ENCODE results near the gene DUSP5. TPM values are rescaled to one million over a fixed set of nuclear protein-coding genes. Genes with fewer than 3 reads are reported as not detected.
"Not testable (repeated sequence)": the region's sequence is repeated elsewhere in the genome, so short reads cannot be mapped to it uniquely, and the experiment has no call there.

The DUSP5 gene, protein sequence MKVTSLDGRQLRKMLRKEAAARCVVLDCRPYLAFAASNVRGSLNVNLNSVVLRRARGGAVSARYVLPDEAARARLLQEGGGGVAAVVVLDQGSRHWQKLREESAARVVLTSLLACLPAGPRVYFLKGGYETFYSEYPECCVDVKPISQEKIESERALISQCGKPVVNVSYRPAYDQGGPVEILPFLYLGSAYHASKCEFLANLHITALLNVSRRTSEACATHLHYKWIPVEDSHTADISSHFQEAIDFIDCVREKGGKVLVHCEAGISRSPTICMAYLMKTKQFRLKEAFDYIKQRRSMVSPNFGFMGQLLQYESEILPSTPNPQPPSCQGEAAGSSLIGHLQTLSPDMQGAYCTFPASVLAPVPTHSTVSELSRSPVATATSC
- 1.2 and 1.6 TPM in 2 replicates for total RNA-seq (2014; rRNA removed; shearing (Covaris generic))

DNA sequence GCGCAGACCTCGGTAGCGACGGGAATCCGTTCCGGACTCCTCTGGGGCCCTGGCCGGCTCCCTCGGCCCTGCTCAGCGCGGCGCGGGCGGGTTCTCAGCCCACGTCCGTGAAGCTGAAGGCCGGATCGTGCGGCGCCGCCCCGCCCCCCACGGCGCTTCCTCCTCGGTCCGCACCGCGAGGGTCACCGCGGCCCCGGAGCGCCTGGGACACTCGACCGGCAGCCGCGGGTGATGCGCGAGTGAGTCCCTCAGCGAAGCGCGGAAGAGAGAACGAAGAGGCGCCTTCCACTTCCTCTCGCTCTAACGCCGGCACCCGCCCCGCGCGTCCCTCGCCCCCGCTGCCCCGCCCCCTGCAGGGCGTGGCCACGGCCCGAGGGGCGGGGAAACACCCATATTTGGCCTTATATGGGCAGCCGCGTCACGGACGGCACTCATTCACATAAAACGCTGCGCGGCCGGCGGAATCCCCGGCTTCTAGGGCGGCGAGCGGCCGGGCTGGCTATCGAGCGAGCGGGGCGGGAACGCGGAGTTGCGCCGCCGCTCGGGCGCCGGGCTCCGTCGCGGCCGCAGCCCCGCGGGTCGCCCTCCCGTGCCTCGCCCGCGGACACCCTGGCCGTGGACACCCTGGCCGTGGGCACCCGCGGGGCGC is at the start of gene DUSP5:
Gene DUSP5, plus strand, starts transcription at position 470 of the 649 bp plus-strand sequence. CDS start 215 bp downstream, outside the sequence.
- in situ Hi-C loops (cut with HindIII; ENCODE audit: low sequenced_read_pairs): no loop called here
- peak; percentile 97 for DNase-seq (ENCODE audit: low spot score)

- in situ Hi-C loops (cut with HindIII; ENCODE audit: low sequenced_read_pairs): no loop called here
- no peak for DNase-seq (ENCODE audit: low spot score)
These were observed 48.9 kb upstream of the DUSP5 start for GRCh38 chr10:110448682-110449418.

DNA sequence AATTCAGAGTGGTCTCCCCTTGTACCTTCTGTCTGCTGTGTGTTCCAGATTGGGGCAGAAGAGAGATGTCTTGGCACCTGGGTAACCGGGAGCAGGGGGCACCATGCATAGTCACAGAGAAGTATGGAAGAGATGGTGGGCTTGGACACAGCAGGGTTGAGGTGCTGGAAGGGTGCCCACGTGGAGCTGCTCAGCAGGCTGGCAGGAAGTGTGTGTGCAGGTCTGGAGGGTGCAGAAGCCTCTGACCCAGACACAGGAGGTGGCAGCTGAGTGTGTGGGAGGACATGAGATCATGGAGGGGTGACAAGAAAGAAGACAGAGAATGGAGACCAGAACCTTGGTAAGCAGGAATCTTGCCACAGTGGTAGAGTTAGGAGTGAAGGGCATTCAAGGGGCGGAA is 42.3 kb upstream of the DUSP5 start:
- DNase-seq (ENCODE audit: low spot score): no peak
- in situ Hi-C loops (cut with HindIII; ENCODE audit: low sequenced_read_pairs): no loop called here

DNA sequence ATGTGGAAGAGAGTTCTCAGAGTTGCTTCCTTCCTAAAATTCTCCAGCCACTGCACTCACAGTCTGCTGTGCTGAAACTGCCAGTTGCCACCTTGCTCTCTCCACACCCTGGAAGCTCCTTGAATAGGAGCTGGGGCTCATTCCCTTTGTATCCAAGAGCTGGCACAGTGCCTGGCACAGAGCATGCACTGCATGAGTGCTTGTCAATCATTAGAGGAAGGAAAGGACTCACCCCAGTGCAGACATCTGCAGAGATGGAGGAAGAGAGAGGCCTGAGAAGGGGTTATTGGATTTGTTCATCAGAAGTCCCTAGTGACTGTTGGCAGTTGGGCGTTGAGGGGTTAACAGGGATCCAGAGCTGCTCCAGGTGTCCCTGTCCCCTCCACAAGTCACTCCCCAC is 41.7 kb upstream of the DUSP5 start:
- DNase-seq (ENCODE audit: low spot score): no peak
- in situ Hi-C loops (cut with HindIII; ENCODE audit: low sequenced_read_pairs): no loop called here

DNA sequence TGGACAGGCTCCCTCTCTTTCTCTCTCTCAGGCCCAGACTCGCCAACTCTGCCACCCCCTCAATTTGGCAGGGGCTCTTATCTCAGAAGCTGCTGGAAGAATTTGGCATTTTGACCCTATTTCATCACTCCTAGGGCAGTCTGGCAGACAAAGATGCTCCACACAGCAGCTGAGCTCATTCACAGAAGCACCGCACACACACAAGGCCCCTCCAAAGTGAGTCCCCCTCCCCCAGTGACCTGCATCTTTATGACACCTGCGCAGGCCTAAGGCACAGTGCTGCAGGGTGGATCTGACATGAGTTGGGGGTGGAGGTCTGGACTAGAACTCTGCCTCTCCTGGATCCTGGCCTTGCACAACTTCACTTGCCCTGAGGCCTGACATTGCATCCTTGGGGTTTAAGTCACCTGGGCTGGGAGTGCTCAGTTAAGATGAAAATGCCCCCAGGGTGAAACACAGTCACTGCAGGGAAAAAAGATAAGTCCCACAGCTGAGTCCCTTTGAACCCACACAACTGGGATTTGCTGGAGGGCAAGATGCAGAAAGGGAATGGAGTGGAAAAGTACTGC is 41.1 kb upstream of the DUSP5 start:
- in situ Hi-C loops (cut with HindIII; ENCODE audit: low sequenced_read_pairs): no loop called here
- peak; percentile 57 for DNase-seq (ENCODE audit: low spot score)

DNA sequence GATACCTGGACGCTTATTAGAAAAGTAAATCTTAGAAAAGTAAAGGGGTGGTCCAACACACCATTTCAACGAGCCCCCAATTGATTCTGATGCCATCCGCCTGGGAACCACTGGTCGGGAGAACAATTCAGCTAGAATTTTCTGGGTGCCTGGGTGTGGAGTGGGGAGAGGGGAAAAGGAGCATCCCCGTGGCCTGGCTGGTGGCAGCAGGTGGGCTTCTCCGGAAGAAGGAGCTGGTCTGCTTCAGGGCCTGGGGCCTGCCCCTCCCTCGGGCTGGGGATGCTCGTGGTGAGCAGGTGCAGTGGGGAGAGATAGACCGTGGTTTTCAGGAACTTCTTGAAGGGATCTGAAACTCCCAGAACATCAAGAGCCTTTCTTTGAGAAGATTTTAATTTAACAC is 39.9 kb upstream of the DUSP5 start:
- in situ Hi-C loops (cut with HindIII; ENCODE audit: low sequenced_read_pairs): no loop called here
- no peak for DNase-seq (ENCODE audit: low spot score)

DNA sequence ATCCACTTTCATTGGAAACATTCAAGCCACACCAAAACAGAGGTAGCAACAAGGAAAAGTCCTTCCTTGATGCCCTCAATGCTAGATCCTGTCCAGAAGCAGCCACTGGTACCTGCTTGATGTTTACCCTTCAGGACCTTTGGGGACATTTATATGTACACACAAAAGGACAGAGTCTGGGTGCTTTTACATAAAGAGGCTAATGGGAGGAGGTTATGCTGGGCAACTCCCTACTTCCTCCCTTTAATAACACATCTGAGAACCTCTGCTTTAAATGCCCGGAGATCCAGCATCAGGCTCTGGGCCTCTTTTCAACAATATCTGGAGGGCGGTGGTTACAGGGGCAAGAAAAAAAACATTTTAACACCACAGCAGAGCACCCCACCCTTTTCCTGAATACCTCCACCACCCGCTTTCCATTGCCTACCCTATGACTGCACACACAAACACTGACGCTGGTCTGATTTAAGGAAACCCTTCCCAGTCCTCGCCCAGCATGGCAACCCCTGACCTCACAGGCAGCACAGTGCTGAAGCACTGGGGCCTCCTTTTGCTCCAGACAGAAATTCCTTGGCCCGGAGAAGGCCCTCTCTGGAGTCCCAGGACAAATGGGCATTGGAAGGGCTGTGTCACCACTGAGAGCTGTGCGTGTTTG is 39.3 kb upstream of the DUSP5 start:
- in situ Hi-C loops (cut with HindIII; ENCODE audit: low sequenced_read_pairs): no loop called here

GRCh38 chr10:110459600-110459999 is 38.1 kb upstream of the DUSP5 start:
- no peak for DNase-seq (ENCODE audit: low spot score)
- in situ Hi-C loops (cut with HindIII; ENCODE audit: low sequenced_read_pairs): no loop called here

More for the DNA sequence above, 39.3 kb upstream of the DUSP5 start:
- no peak for DNase-seq (ENCODE audit: low spot score)

DNA sequence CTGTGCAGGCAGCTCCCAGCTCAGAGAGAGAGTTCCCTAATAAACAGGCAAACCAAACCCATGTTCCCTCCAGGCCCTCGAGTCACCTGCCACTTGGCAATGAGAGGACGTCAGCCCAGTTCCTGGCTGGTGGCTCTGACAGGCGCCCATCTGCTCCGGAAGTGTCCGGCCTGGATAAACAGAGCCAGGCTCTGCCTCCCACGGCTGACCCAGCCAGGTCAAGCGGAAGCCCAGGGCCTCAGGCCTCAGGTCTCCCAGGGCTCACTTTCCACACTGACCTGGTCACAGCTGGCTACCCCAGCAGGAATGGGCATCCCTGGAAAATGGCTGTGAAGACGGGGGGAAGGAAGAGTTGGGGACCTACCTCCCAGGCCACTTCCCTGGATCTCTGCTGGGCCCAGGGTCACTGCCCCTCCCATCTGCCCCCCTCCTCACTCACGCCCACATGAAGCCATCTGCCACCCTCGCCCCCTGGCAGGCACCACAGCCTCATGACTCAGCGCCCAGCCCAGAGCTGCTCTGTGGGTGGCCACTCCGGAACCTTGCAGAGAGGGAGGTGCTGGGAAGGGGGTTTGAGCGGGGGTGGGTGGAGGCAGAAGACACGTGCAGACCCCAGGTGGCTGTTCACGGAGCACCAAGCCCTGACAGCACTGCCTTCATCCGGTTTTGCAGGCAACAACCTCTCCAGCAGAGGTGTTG is 37.4 kb upstream of the DUSP5 start:
- DNase-seq (ENCODE audit: low spot score): peak; percentile 98
- in situ Hi-C loops (cut with HindIII; ENCODE audit: low sequenced_read_pairs): no loop called here

- in situ Hi-C loops (cut with HindIII; ENCODE audit: low sequenced_read_pairs): no loop called here
These were observed 36.6 kb upstream of the DUSP5 start for GRCh38 chr10:110461088-110461487.

GRCh38 chr10:110461530-110461929 is 36.2 kb upstream of the DUSP5 start:
- in situ Hi-C loops (cut with HindIII; ENCODE audit: low sequenced_read_pairs): no loop called here
- no peak for DNase-seq (ENCODE audit: low spot score)

More at GRCh38 chr10:110461088-110461487, 36.6 kb upstream of the DUSP5 start:
- DNase-seq (ENCODE audit: low spot score): no peak

DNA sequence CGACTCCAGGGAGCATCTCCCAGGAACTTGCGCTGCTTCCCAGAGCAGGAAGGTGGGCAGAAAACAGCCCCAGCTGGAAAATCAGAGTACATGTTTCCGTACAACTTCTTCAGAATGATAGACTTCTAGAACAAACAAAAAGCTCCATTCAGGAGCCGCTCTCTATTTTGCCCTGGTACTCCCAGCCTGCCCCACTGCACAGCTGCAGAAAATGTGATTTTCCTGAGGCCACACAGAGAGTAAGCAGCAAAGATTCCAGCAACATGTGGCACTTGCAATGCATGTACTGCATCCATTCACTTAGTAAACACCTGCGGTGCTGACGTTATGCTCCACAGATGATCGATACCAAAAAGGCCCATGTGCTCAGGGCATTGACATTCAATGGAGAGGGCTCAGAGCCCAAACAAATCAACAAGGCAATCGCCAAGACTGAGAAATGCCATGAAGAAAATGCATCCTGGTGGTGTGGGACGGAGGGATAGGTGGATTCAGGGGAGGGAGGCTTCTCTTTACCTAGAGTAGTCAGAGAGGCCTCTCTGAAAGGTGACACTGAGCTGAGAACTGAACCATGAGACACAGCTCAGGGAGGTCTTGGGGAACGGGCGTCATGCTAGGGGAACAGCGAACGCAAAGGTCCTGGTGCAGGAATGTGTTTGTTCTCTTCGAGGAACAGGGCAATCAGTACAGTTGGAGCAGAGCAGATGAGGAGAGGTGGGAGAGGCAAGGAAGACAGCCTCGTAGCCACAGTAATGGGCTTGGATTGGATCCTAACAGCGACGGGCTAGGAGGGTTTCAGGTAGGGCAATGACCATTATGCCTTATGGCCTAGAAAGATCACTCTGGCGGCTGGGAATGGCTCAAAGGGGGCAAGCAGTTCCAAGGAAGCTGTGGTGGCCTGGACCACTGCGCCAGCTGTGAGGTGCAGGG is 35.3 kb upstream of the DUSP5 start:
- no peak for DNase-seq (ENCODE audit: low spot score)
- in situ Hi-C loops (cut with HindIII; ENCODE audit: low sequenced_read_pairs): no loop called here

GRCh38 chr10:110468258-110468657 is 29.4 kb upstream of the DUSP5 start:
- in situ Hi-C loops (cut with HindIII; ENCODE audit: low sequenced_read_pairs); DNase-seq (ENCODE audit: low spot score): not testable (repeated sequence)

DNA sequence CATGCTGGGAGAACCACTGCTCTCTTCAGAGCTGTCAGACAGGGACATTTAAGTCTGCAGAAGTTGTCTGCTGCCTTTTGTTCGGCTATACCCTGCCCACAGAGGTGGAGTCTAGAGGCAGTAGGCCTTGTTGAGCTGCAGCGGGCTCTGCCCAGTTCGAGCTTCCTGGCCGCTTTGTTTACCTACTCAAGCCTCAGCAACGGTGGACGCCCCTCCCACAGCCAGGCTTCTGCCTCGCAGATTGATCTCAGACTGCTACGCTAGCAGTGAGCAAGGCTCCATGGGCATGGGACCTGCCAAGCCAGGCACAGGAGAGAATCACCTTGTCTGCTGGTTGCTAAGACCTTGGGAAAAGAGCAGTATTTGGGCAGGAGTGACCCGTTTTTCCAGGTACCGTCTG is 27.2 kb upstream of the DUSP5 start:
- DNase-seq (ENCODE audit: low spot score): peak; percentile 46
- in situ Hi-C loops (cut with HindIII; ENCODE audit: low sequenced_read_pairs): not testable (repeated sequence)

GRCh38 chr10:110471566-110472139 is 26.1 kb upstream of the DUSP5 start:
- DNase-seq (ENCODE audit: low spot score): no peak
- in situ Hi-C loops (cut with HindIII; ENCODE audit: low sequenced_read_pairs): no loop called here

- in situ Hi-C loops (cut with HindIII; ENCODE audit: low sequenced_read_pairs): no loop called here
- no peak for DNase-seq (ENCODE audit: low spot score)
These were observed 23.7 kb upstream of the DUSP5 start for GRCh38 chr10:110474017-110474416.

- in situ Hi-C loops (cut with HindIII; ENCODE audit: low sequenced_read_pairs): no loop called here
These were observed 22.9 kb upstream of the DUSP5 start for GRCh38 chr10:110474826-110475225.

More at GRCh38 chr10:110474826-110475225, 22.9 kb upstream of the DUSP5 start:
- no peak for DNase-seq (ENCODE audit: low spot score)
